Cardiac atrium fibroblast (primary cell): ENCODE results near the gene FOXP4. TPM values are rescaled to one million over a fixed set of nuclear protein-coding genes. Genes with fewer than 3 reads are reported as not detected.

Source experiments
- total RNA-seq: library from RNA; depleted of rRNA; stranded (reverse); fragments of >200 nt; gene quantifications from 2 replicates; pipeline ENCODE4 v1.2.3, GENCODE V29; 2015

FOXP4 gene, protein sequence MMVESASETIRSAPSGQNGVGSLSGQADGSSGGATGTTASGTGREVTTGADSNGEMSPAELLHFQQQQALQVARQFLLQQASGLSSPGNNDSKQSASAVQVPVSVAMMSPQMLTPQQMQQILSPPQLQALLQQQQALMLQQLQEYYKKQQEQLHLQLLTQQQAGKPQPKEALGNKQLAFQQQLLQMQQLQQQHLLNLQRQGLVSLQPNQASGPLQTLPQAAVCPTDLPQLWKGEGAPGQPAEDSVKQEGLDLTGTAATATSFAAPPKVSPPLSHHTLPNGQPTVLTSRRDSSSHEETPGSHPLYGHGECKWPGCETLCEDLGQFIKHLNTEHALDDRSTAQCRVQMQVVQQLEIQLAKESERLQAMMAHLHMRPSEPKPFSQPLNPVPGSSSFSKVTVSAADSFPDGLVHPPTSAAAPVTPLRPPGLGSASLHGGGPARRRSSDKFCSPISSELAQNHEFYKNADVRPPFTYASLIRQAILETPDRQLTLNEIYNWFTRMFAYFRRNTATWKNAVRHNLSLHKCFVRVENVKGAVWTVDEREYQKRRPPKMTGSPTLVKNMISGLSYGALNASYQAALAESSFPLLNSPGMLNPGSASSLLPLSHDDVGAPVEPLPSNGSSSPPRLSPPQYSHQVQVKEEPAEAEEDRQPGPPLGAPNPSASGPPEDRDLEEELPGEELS
- 2.1 and 4.7 TPM in 2 replicates for total RNA-seq

DNA sequence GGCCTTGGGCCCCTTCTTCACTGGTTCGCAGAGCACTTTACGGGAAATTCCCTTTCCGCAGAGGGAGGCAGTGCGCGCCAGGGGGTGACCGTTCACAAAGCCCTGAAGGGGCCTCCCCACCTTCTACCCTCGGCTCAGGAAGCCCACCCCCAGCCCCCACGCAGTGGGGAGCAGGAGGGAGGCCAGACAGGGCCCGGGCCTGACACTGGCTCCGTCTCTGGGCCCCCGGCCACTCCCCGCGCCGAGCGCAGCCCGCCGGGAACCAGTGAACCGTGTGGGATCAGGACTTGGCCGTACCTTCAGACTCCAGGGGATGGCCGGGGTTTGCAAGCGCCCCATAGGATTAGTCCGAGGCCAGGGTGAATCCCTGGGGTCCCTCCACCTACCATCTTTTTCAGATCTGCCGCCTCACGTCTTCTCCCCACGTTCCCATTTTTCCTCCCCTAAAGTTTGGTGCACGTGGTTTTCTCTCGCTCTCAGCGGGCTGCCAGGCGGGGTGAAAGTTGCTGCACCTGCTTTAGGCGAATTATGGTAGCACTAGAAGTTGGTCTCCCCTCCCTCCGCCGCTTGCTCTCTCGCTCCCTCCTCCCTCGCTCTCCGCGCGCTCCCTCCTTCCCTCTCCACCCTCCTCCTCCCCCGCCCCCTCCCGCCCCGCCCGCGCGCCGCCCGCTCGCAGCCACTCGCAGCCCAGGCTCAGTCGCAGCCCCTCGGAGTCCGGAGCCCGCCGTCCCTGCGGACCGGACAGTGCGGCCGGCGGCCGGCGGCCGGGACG is at the start of gene FOXP4:
Gene FOXP4, plus strand, starts transcription at position 679 of the 772 bp plus-strand sequence. CDS start 19,380 bp downstream, outside the sequence.

DNA sequence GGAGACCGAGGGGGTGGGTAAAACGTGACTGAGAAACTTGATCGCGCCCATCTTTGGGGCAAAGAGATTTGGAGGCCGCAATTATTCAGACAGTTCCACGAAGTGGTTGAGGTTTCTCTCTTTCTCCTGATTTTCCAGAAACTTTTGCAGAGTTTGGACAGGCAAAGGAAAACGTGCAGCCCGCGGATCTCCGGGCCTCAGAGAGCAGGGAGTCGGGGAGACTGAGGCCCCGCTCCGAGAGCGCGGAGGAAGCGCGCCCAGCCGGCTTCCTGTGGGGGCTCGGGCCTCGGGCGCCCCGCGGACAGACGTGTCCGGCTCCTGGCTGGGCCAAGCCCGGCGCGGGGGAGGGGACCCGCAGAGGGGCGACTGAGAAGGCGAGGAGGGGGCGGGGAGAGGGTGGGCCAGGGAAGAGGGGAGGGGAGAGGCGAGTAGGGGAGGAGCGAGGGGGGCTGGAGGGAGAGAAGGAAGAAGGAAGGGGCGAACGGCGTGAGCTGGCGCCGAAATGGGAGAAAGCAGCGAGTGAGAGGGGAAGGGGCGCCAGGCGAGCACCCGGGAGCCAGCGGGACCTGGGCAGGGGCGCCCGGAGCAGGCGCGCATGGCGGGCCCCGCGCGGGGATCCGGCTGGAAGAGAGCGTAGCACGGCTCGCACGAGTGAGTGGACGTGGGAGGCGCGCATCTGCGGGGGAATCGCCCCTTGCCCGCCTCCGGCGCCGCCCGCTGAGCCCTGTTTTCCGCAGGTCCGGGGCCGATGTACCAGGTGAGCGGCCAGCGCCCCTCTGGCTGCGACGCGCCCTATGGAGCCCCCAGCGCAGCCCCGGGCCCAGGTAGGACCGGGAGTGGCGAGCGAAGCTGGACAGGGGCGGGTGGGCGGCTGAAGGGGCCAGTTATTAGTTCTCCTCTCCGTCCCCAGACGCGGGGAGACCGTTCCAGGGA is 92.1 kb downstream of the FOXP4 start, which contains the start of gene MDFI:
Gene MDFI, plus strand, starts transcription at position 467 of the 933 bp plus-strand sequence. Its CDS starts 282 bp downstream, at position 749.

Other genes with a start within 250 kb of the FOXP4 start
- not detected in 2 replicates for gene NCR2, start 210.8 kb upstream of the FOXP4 start, total RNA-seq
- 9.6 and 13.7 TPM in 2 replicates for gene MDFI, start 92.1 kb downstream of the FOXP4 start, total RNA-seq
- 3.7 and 7.0 TPM in 2 replicates for gene TFEB, start 189.2 kb downstream of the FOXP4 start, total RNA-seq
- gene PGC, start 201.0 kb downstream of the FOXP4 start, total RNA-seq = not detected in 2 replicates
- 1.9 and 2.3 TPM in 2 replicates for gene FRS3, start 233.5 kb downstream of the FOXP4 start, total RNA-seq
- gene PRICKLE4, start 234.4 kb downstream of the FOXP4 start, total RNA-seq = not detected in 2 replicates
- 134 and 141 TPM in 2 replicates for gene TOMM6, start 241.3 kb downstream of the FOXP4 start, total RNA-seq